WTC11 (cell line): Measurements from ENCODE around the gene TMSB15A. TPM values are rescaled to one million over a fixed set of nuclear protein-coding genes. Genes with fewer than 3 reads are reported as not detected.
"Not testable (repeated sequence)": the region's sequence is repeated elsewhere in the genome, so short reads cannot be mapped to it uniquely, and the experiment has no call there.

Experiments
- ATAC-seq: fragments of 200-7000 bp; cut with Tn5 transposase; 2 replicates; pipeline ENCODE4 v1.10.0; 2021; ENCODE audit warnings: mild to moderate bottlenecking, moderate library complexity
- CTCF ChIA-PET: fragments of 300-600 bp; sonication (Branson Sonifier 250); formaldehyde crosslinking; loops from one replicate; lab custom pipeline; 2021; ENCODE audit warnings: antibody characterized with exemption; lab: Charles Lee
- POLR2A ChIA-PET: fragments of 350-600 bp; sonication (Branson Sonifier 250); formaldehyde crosslinking; loops from one replicate; lab custom pipeline; 2021; ENCODE audit warnings: antibody characterized with exemption; lab: Charles Lee
- DNase-seq: peaks from one replicate; pipeline ENCODE4 v3.0.0; 2021; ENCODE audit warnings: low spot score
- H3K27ac Mint-ChIP-seq: 2 replicates; pipeline ENCODE4 v1.8.0; 2021; ENCODE audit warnings: mixed read lengths
- H3K27me3 Mint-ChIP-seq: 2 replicates; pipeline ENCODE4 v1.8.0; 2021; ENCODE audit warnings: low read depth, mild to moderate bottlenecking, moderate library complexity, mixed read lengths
- H3K36me3 Mint-ChIP-seq: 2 replicates; pipeline ENCODE4 v1.8.0; 2021; ENCODE audit warnings: mixed read lengths
- H3K4me1 Mint-ChIP-seq: 2 replicates; pipeline ENCODE4 v1.8.0; 2022; ENCODE audit warnings: mixed read lengths
- H3K4me3 Mint-ChIP-seq: 2 replicates; pipeline ENCODE4 v1.8.0; 2021; ENCODE audit warnings: mild to moderate bottlenecking, moderate library complexity, mixed read lengths
- H3K9me3 Mint-ChIP-seq: 2 replicates; pipeline ENCODE4 v1.8.0; 2021; ENCODE audit warnings: mixed read lengths
- CREB1 ChIP-seq: sonication (generic); formaldehyde crosslinking; IDR thresholded peaks from 2 replicates; pipeline ENCODE4 v1.8.0; 2023; ENCODE audit warnings: mild to moderate bottlenecking, missing genetic modification reagents
- MYBL2 ChIP-seq: sonication (generic); formaldehyde crosslinking; IDR thresholded peaks from 2 replicates; pipeline ENCODE4 v1.8.1; 2023; ENCODE audit warnings: mild to moderate bottlenecking, moderate library complexity, missing genetic modification reagents
- NFATC4 ChIP-seq: fragments of 250-450 bp; sonication (Bioruptor Pico); IDR thresholded peaks from 2 replicates; pipeline ENCODE4 v1.9.0; 2021; ENCODE audit warnings: mild to moderate bottlenecking
- total RNA-seq: library from RNA; stranded (reverse); gene quantifications from 3 replicates; pipeline ENCODE4 v1.2.3, GENCODE V29; 2021
- TF ChIP-seq, protein P1 (sequence below): fragments of 250-450 bp; sonication (Bioruptor Pico); IDR thresholded peaks from 2 replicates; pipeline ENCODE4 v1.9.0; 2021; ENCODE audit warnings: mild to moderate bottlenecking

Gene TMSB15A
- total RNA-seq, 1 experiment from 2014 or later, result 30.3 TPM

DNA sequence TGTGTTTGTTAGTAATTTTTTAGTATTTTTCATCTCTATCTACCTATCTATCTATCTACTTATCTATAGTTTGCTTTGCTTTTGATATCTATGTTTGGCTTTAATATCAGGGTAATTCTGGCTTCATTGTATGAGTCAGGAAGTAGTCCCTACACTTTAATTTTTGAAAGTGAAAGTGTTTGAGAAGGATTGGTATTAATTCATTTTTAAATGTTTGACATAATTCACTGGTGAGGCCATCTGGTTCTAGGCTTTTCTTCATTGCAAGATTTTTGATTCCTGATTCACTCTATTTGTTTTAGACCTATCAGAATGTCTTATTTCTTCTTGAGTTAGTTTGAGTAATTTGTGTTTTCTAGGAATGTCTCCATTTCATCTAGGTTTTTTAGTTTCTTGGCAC lies 24.8 kb downstream of the TMSB15A start:
- no peaks in the 10 kb centered on the region for H3K36me3 Mint-ChIP-seq
- ChIA-PET POLR2A (no interaction called here), CTCF (no interaction called here)
- peaks cover 10% of the 10 kb centered on the region for H3K27me3 Mint-ChIP-seq
- ATAC-seq, result no peak
- TF ChIP-seq, protein P1, sequence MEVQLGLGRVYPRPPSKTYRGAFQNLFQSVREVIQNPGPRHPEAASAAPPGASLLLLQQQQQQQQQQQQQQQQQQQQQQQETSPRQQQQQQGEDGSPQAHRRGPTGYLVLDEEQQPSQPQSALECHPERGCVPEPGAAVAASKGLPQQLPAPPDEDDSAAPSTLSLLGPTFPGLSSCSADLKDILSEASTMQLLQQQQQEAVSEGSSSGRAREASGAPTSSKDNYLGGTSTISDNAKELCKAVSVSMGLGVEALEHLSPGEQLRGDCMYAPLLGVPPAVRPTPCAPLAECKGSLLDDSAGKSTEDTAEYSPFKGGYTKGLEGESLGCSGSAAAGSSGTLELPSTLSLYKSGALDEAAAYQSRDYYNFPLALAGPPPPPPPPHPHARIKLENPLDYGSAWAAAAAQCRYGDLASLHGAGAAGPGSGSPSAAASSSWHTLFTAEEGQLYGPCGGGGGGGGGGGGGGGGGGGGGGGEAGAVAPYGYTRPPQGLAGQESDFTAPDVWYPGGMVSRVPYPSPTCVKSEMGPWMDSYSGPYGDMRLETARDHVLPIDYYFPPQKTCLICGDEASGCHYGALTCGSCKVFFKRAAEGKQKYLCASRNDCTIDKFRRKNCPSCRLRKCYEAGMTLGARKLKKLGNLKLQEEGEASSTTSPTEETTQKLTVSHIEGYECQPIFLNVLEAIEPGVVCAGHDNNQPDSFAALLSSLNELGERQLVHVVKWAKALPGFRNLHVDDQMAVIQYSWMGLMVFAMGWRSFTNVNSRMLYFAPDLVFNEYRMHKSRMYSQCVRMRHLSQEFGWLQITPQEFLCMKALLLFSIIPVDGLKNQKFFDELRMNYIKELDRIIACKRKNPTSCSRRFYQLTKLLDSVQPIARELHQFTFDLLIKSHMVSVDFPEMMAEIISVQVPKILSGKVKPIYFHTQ (CRISPR knock-in tag), result no peak
- TF ChIP-seq MYBL2 (CRISPR knock-in tag), result no peak
- no peak for TF ChIP-seq NFATC4 (CRISPR knock-in tag)
- TF ChIP-seq CREB1 (CRISPR knock-in tag), result no peak
- H3K4me3 Mint-ChIP-seq, result no peak overlapping the region
- DNase-seq, result no peak
- H3K4me1 Mint-ChIP-seq, result no peaks in the 10 kb centered on the region
- no peak overlapping the region for H3K27ac Mint-ChIP-seq
- H3K9me3 Mint-ChIP-seq, result peaks cover 9% of the 10 kb centered on the region

GRCh38 chrX:102478765-102479164 lies 37.8 kb downstream of the TMSB15A start:
- H3K4me1 Mint-ChIP-seq, H3K9me3 Mint-ChIP-seq, H3K4me3 Mint-ChIP-seq, CTCF ChIA-PET, H3K27me3 Mint-ChIP-seq, H3K27ac Mint-ChIP-seq, DNase-seq, POLR2A ChIA-PET, H3K36me3 Mint-ChIP-seq: not testable (repeated sequence)
- peak; percentile 98 for ATAC-seq

GRCh38 chrX:102471762-102472220 lies 44.7 kb downstream of the TMSB15A start, which contains the start of gene TCP11X2:
Gene TCP11X2 (minus strand): TSS chrX:102471812.
- H3K4me3 Mint-ChIP-seq, H3K27me3 Mint-ChIP-seq, H3K9me3 Mint-ChIP-seq, CTCF ChIA-PET, H3K27ac Mint-ChIP-seq, POLR2A ChIA-PET, H3K36me3 Mint-ChIP-seq, H3K4me1 Mint-ChIP-seq: not testable (repeated sequence)
- DNase-seq (peak; percentile 8), ATAC-seq (peak; percentile 91)

- DNase-seq, H3K27me3 Mint-ChIP-seq, H3K4me1 Mint-ChIP-seq, H3K36me3 Mint-ChIP-seq, CTCF ChIA-PET, H3K4me3 Mint-ChIP-seq, POLR2A ChIA-PET, H3K27ac Mint-ChIP-seq, H3K9me3 Mint-ChIP-seq, ATAC-seq: not testable (repeated sequence)
Observed at GRCh38 chrX:102470215-102470614, 46.3 kb downstream of the TMSB15A start.

Other genes starting within 250 kb of the TMSB15A start
- gene NXF2B, start 76.7 kb downstream of the TMSB15A start, total RNA-seq, result 0.11 to 0.31 TPM (median 0.18 TPM) in 3 replicates
- gene TCP11X2, start 44.9 kb downstream of the TMSB15A start, total RNA-seq, result 0.46 to 0.82 TPM in 2 of 3 replicates, not detected in the other
- gene ARMCX5, start 82.8 kb upstream of the TMSB15A start, total RNA-seq, result 13.2 to 13.6 TPM (median 13.5 TPM) in 3 replicates
- gene GPRASP1, start 134.7 kb upstream of the TMSB15A start, total RNA-seq, result 2.0 to 2.6 TPM (median 2.2 TPM) in 3 replicates
- 18.5 to 20.0 TPM (median 18.9 TPM) in 3 replicates for gene GPRASP2, start 195.7 kb upstream of the TMSB15A start, total RNA-seq
- gene GPRASP3, start 204.0 kb upstream of the TMSB15A start, total RNA-seq, result 13.2 to 14.6 TPM (median 13.7 TPM) in 3 replicates